T-cell (primary cell): ENCODE data around the gene CYP46A1. TPM values are rescaled to one million over a fixed set of nuclear protein-coding genes. Genes with fewer than 3 reads are reported as not detected.
A peak's percentile ranks its signal among the peaks of the same experiment; 100 is the strongest.

ENCODE experiments used
- ATAC-seq, 4 experiments: fragments of 200-7000 bp in 3 of 4; fragments of 150-1000 bp in 1 of 4; cut with Tn5 transposase; replicated peaks in 1 of 4; 1 replicate in 3 of 4; 2 replicates in 1 of 4; pipeline ENCODE4 v1.10.0; 2021; ENCODE audit warnings: moderate library complexity in 3 of 4, mild to moderate bottlenecking in 2 of 4, moderate number of reproducible peaks in 1 of 4
- CTCF ChIA-PET, 2 donors: fragments of 300-600 bp; sonication (Branson Sonifier 250); formaldehyde crosslinking; loops; one replicate each; lab custom pipeline; 2022; ENCODE audit warnings: antibody characterized with exemption in 2 of 2; lab: Charles Lee
- POLR2A ChIA-PET, 2 donors: fragments of 300-600 bp; sonication (Branson Sonifier 250); formaldehyde crosslinking; loops; one replicate each; lab custom pipeline; 2022; ENCODE audit warnings: antibody characterized with exemption in 2 of 2; lab: Charles Lee
- DNase-seq, 35 experiments: peaks; one replicate each; pipeline versions ENCODE4 v3.0.0 to v3.0.0-alpha.2; 2013 to 2023
- H3K27ac ChIP-seq: one replicate; pipeline ENCODE4 v1.5.1; 2013; ENCODE audit warnings: low read length
- H3K27me3 ChIP-seq, 2 experiments: replicated peaks in 1 of 2; 1 replicate in 1 of 2; 2 replicates in 1 of 2; pipeline versions ENCODE4 v1.6.1 to v1.7.0; 2013; ENCODE audit warnings: low read length in 1 of 2, mixed read lengths in 1 of 2; ENCODE audit not compliant: control insufficient read depth in 2 of 2, insufficient read depth in 2 of 2; ENCODE audit errors: extremely low read depth in 1 of 2
- H3K36me3 ChIP-seq, 2 donors: 1 replicate in 1 of 2; 2 replicates in 1 of 2; pipeline versions ENCODE4 v1.6.1 to v1.7.0; 2013; ENCODE audit warnings: low read length in 1 of 2; ENCODE audit not compliant: control insufficient read depth in 2 of 2, insufficient read depth in 1 of 2; ENCODE audit errors: extremely low read depth in 1 of 2
- H3K4me1 ChIP-seq, 2 experiments: 1 replicate in 1 of 2; 2 replicates in 1 of 2; pipeline versions ENCODE4 v1.6.1 to v1.7.0; 2013; ENCODE audit warnings: low read length in 2 of 2, mixed read lengths in 1 of 2; ENCODE audit not compliant: insufficient read depth in 2 of 2, control insufficient read depth in 1 of 2; ENCODE audit errors: extremely low read depth in 1 of 2
- H3K4me3 ChIP-seq, 2 donors: 1 replicate in 1 of 2; 2 replicates in 1 of 2; pipeline versions ENCODE4 v1.5.1 to v1.7.0; 2013; ENCODE audit warnings: mild to moderate bottlenecking in 2 of 2, low read length in 1 of 2, moderate library complexity in 1 of 2; ENCODE audit not compliant: control insufficient read depth in 1 of 2; ENCODE audit errors: extremely low read depth in 1 of 2
- H3K9me3 ChIP-seq: 2 replicates; pipeline ENCODE4 v1.7.0; 2013
- H3K27ac Mint-ChIP-seq, 2 donors: one replicate each; pipeline ENCODE4 v1.8.0; 2020 to 2021; ENCODE audit warnings: mild to moderate bottlenecking in 2 of 2, mixed read lengths in 2 of 2
- H3K27me3 Mint-ChIP-seq, 2 donors: one replicate each; pipeline ENCODE4 v1.8.0; 2021 to 2022; ENCODE audit warnings: mixed read lengths in 2 of 2
- H3K36me3 Mint-ChIP-seq: one replicate; pipeline ENCODE4 v1.8.0; 2021; ENCODE audit warnings: mixed read lengths
- H3K4me1 Mint-ChIP-seq, 3 donors: one replicate each; pipeline ENCODE4 v1.8.0; 2020 to 2022; ENCODE audit warnings: mixed read lengths in 3 of 3, mild to moderate bottlenecking in 1 of 3
- H3K4me3 Mint-ChIP-seq, 3 donors: one replicate each; pipeline ENCODE4 v1.8.0; 2020 to 2022; ENCODE audit warnings: mild to moderate bottlenecking in 3 of 3, mixed read lengths in 3 of 3, moderate library complexity in 3 of 3
- H3K9me3 Mint-ChIP-seq, 3 donors: one replicate each; pipeline ENCODE4 v1.8.0; 2020 to 2022; ENCODE audit warnings: mixed read lengths in 3 of 3
- WGBS: methylation state at CpG from one replicate; pipeline ENCODE4 v1.1.5; 2013; ENCODE audit warnings: missing lambda C conversion rate; ENCODE audit not compliant: insufficient coverage; 5-methylcytosine and 5-hydroxymethylcytosine counted together
- total RNA-seq, 35 experiments: library from RNA in 6 of 35; stranded (reverse) in 6 of 35; fragments of 120-200 nt in 1 of 35; gene quantifications; one replicate each; pipeline versions ENCODE4 v1.2.1 to v1.2.4 and lab custom pipeline; 2013 to 2026

The CYP46A1 gene
- total RNA-seq, 5 donors from 2014 or later (not counting 1 experiment from before 2014, with no cell fraction given), result 0.10 to 0.51 (median 0.39) TPM

- H3K27ac Mint-ChIP-seq, result no peak overlapping the region
- no peak for DNase-seq
- WGBS, result no CpG with 5 or more reads among the region's 4 CpGs
- H3K36me3 Mint-ChIP-seq, result no peaks in the 10 kb centered on the region
- H3K4me3 ChIP-seq, result no peak overlapping the region
- H3K9me3 ChIP-seq, result no peaks in the 10 kb centered on the region
- ATAC-seq, result no peak
- ChIA-PET POLR2A (interaction anchor here in 1 of 2 donors (0.6 kb wide), 1 partner anchor 31 kb away, joined by 3 read pairs; no protein-coding TSS in a partner anchor), CTCF (no interaction called here)
- no peak overlapping the region for H3K27ac ChIP-seq
- no peaks in the 10 kb centered on the region for H3K36me3 ChIP-seq
- peaks cover 57 to 59% of the 10 kb centered on the region in 2 donors for H3K27me3 Mint-ChIP-seq
- H3K4me1 ChIP-seq, result no peaks in the 10 kb centered on the region
- no peaks in the 10 kb centered on the region for H3K9me3 Mint-ChIP-seq
- H3K4me3 Mint-ChIP-seq, result no peak overlapping the region
- peaks cover 4 to 7% (median 6%) of the 10 kb centered on the region in 3 donors for H3K4me1 Mint-ChIP-seq
- H3K27me3 ChIP-seq, result peaks cover 5 to 60% of the 10 kb centered on the region in 2 experiments
Measured at GRCh38 chr14:99655521-99655920, 28.6 kb upstream of the CYP46A1 start.

GRCh38 chr14:99656171-99656570 is 27.9 kb upstream of the CYP46A1 start:
- Mint-ChIP-seq H3K4me1 (peaks cover 4 to 7% (median 6%) of the 10 kb centered on the region in 3 donors), H3K9me3 (no peaks in the 10 kb centered on the region), H3K36me3 (no peaks in the 10 kb centered on the region), H3K4me3 (no peak overlapping the region), H3K27me3 (peaks cover 57 to 59% of the 10 kb centered on the region in 2 donors), H3K27ac (no peak overlapping the region)
- no peak for DNase-seq
- ChIA-PET POLR2A (no interaction called here), CTCF (no interaction called here)
- no peaks in the 10 kb centered on the region for H3K36me3 ChIP-seq
- WGBS, result 60% methylated on average over 1 of the region's 5 CpGs
- no peaks in the 10 kb centered on the region for H3K9me3 ChIP-seq
- no peak overlapping the region for H3K27ac ChIP-seq
- H3K4me1 ChIP-seq, result no peaks in the 10 kb centered on the region
- no peak for ATAC-seq
- H3K27me3 ChIP-seq, result peaks cover 5 to 61% of the 10 kb centered on the region in 2 experiments
- no peak overlapping the region for H3K4me3 ChIP-seq

- Histone ChIP-seq H3K9me3 (no peaks in the 10 kb centered on the region), H3K36me3 (no peaks in the 10 kb centered on the region), H3K4me3 (no peak overlapping the region), H3K4me1 (no peaks in the 10 kb centered on the region), H3K27me3 (peaks cover 5 to 62% of the 10 kb centered on the region in 2 experiments), H3K27ac (no peak overlapping the region)
- ATAC-seq (no peak), DNase-seq (no peak)
- CTCF ChIA-PET, result no interaction called here
- 44% methylated on average over 1 of the region's 1 CpG for WGBS
- Mint-ChIP-seq H3K27me3 (peaks cover 60 to 67% of the 10 kb centered on the region in 2 donors), H3K4me1 (peaks cover 4 to 7% (median 6%) of the 10 kb centered on the region in 3 donors), H3K27ac (no peak overlapping the region), H3K9me3 (no peaks in the 10 kb centered on the region), H3K36me3 (no peaks in the 10 kb centered on the region), H3K4me3 (no peak overlapping the region)
- POLR2A ChIA-PET, result no interaction called here
Measured at GRCh38 chr14:99657645-99658155, 26.4 kb upstream of the CYP46A1 start.

DNA sequence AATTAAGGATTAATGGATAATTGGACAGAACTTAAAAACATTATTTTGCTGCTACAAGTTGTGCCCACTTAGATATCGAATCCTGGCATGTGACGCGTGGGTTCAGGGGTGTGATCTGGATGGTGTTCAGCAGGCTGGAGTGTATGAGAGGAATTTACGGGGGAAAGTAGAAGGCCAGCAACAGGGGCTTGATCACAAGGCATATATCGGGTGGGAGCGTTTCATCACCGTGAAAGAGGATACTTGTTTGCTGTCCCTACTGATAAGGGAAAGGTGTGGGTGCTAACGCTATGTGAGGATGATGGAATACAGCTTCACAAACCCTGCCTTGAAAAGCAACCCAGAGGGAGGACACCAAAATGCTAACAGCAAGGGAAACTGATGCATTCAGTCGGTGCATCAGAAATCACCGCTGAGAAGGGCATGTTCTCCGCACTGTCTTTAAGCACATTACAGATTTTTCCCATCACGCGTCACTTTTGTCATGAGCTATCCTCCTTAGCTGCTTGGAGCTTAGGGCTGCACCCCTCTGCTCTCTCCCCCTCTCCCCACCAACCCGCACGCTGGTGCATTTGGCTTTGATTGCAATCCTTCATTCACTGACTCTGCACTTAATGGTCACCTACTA is 25.8 kb upstream of the CYP46A1 start:
- peaks cover 64 to 71% of the 10 kb centered on the region in 2 donors for H3K27me3 Mint-ChIP-seq
- no peaks in the 10 kb centered on the region for H3K36me3 Mint-ChIP-seq
- Histone ChIP-seq H3K4me3 (no peak overlapping the region), H3K4me1 (no peaks in the 10 kb centered on the region), H3K9me3 (no peaks in the 10 kb centered on the region), H3K27me3 (peaks cover 5 to 65% of the 10 kb centered on the region in 2 experiments), H3K27ac (no peak overlapping the region), H3K36me3 (no peaks in the 10 kb centered on the region)
- peaks cover 4 to 7% (median 6%) of the 10 kb centered on the region in 3 donors for H3K4me1 Mint-ChIP-seq
- peak overlapping the region in 1 of 2 donors; percentile 13 for H3K27ac Mint-ChIP-seq
- no peak overlapping the region for H3K4me3 Mint-ChIP-seq
- ATAC-seq, result no peak
- ChIA-PET POLR2A (no interaction called here), CTCF (no interaction called here)
- no peaks in the 10 kb centered on the region for H3K9me3 Mint-ChIP-seq
- DNase-seq, result no peak
- 76% methylated on average over 15 of the region's 15 CpGs for WGBS

DNA sequence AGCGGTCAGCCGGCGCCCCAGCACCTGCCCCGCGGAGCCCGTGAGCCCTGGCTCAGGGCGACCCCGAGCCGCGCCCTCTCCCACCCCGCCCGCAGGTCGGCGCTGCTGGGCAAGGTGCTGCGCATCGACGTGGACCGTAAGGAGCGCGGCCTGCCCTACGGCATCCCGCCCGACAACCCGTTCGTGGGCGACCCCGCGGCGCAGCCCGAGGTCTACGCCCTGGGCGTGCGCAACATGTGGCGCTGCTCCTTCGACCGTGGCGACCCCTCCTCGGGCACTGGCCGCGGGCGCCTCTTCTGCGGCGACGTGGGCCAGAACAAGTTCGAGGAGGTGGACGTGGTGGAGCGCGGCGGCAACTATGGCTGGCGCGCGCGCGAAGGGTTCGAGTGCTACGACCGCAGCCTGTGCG is 24.8 kb upstream of the CYP46A1 start:
- Histone ChIP-seq H3K4me3 (no peak overlapping the region), H3K27ac (no peak overlapping the region), H3K4me1 (no peaks in the 10 kb centered on the region), H3K27me3 (peaks cover 5 to 68% of the 10 kb centered on the region in 2 experiments), H3K36me3 (no peaks in the 10 kb centered on the region), H3K9me3 (no peaks in the 10 kb centered on the region)
- ATAC-seq (peak in 3 of 4 experiments; percentile 35 to 58 (median 57)), DNase-seq (peak in 1 of 35 experiments; percentile 10)
- Mint-ChIP-seq H3K4me1 (peaks cover 4 to 7% (median 6%) of the 10 kb centered on the region in 3 donors), H3K27ac (no peak overlapping the region), H3K9me3 (no peaks in the 10 kb centered on the region), H3K4me3 (no peak overlapping the region), H3K36me3 (no peaks in the 10 kb centered on the region), H3K27me3 (peaks cover 60 to 65% of the 10 kb centered on the region in 2 donors)
- ChIA-PET POLR2A (no interaction called here), CTCF (no interaction called here)
- WGBS, result 13% methylated on average over 49 of the region's 58 CpGs

DNA sequence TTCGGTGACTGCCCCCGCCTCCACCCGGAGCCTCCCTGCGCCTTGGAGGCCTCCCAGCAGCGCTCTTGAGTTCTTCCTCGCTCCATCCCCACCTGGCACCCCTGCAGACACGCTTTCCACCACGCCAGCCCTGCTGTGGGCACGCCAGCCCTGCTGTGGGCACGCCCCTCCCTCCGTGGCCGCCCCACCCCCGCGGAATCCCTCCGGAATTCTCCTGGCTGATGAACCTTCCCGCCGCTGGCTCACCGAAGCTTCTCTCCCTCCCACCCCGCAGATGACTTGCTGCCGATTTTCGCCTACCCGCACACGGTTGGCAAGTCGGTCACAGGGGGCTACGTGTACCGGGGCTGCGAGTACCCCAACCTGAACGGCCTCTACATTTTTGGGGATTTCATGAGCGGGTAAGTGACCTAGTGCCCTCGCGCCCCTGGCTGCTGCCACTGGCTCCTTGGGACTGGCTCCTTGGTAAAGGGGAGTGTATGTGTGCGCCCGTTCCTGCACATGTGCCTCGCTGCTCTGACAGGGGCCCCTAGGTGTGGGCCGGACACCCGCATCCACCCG is 24.0 kb upstream of the CYP46A1 start:
- no peaks in the 10 kb centered on the region for H3K4me1 ChIP-seq
- no peak for ATAC-seq
- no peaks in the 10 kb centered on the region for H3K36me3 ChIP-seq
- 17% methylated on average over 28 of the region's 37 CpGs for WGBS
- no peak for DNase-seq
- ChIA-PET CTCF (no interaction called here), POLR2A (no interaction called here)
- no peaks in the 10 kb centered on the region for H3K36me3 Mint-ChIP-seq
- H3K9me3 Mint-ChIP-seq, result no peaks in the 10 kb centered on the region
- H3K9me3 ChIP-seq, result no peaks in the 10 kb centered on the region
- peaks cover 5 to 70% of the 10 kb centered on the region in 2 experiments for H3K27me3 ChIP-seq
- H3K27me3 Mint-ChIP-seq, result peaks cover 54 to 60% of the 10 kb centered on the region in 2 donors
- H3K4me1 Mint-ChIP-seq, result peaks cover 4 to 7% (median 6%) of the 10 kb centered on the region in 3 donors
- H3K4me3 ChIP-seq, result no peak overlapping the region
- H3K27ac Mint-ChIP-seq, result no peak overlapping the region
- H3K27ac ChIP-seq, result no peak overlapping the region
- peak overlapping the region in 2 of 3 donors; percentile 8 to 40 for H3K4me3 Mint-ChIP-seq
